ENCODE results near the gene BMPR1A.
"Not testable (repeated sequence)": the region's sequence is repeated elsewhere in the genome, so short reads cannot be mapped to it uniquely, and the experiment has no call there.

The BMPR1A gene

GRCh38 chr10:86969421-86970041, 213.1 kb downstream of the BMPR1A start:
- no peak for TF ChIP-seq POLR2A (IDR thresholded peaks at IDR 0.05; ENCODE audit: low read depth, low read length)
- FAIRE-seq (no peak), DNase-seq (ENCODE audit: insufficient read length, low spot score) (no peak)

GRCh38 chr10:86970162-86970981, 214.0 kb downstream of the BMPR1A start:
- TF ChIP-seq POLR2A (IDR thresholded peaks at IDR 0.05; ENCODE audit: low read depth, low read length): peak; percentile 83
- DNase-seq (ENCODE audit: insufficient read length, low spot score): peak; percentile 94
- FAIRE-seq: peak; percentile 66

DNA sequence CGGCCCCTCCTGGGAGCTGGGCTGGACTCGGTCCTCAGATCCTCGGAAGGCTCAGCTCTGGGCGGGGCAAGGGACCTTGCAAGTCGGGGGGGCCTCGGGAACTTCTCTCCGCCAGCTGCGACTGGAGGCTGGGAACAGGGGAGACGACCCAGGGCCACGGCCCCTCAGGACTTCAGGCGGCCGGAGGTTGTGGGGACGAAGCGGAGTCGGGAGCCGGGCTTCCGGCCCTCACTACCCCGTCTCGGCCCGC, 214.5 kb downstream of the BMPR1A start:
- peak; percentile 81 for TF ChIP-seq POLR2A (IDR thresholded peaks at IDR 0.05; ENCODE audit: low read depth, low read length)
- no peak for DNase-seq (ENCODE audit: insufficient read length, low spot score)
- FAIRE-seq: no peak

- FAIRE-seq (no peak), DNase-seq (ENCODE audit: insufficient read length, low spot score) (peak; percentile 95)
- TF ChIP-seq POLR2A (IDR thresholded peaks at IDR 0.05; ENCODE audit: low read depth, low read length): 0 out of 2 replicates have a peak, but pooled peaks have one; percentile 36
Measured at GRCh38 chr10:86971232-86971991, 215.0 kb downstream of the BMPR1A start.

DNA sequence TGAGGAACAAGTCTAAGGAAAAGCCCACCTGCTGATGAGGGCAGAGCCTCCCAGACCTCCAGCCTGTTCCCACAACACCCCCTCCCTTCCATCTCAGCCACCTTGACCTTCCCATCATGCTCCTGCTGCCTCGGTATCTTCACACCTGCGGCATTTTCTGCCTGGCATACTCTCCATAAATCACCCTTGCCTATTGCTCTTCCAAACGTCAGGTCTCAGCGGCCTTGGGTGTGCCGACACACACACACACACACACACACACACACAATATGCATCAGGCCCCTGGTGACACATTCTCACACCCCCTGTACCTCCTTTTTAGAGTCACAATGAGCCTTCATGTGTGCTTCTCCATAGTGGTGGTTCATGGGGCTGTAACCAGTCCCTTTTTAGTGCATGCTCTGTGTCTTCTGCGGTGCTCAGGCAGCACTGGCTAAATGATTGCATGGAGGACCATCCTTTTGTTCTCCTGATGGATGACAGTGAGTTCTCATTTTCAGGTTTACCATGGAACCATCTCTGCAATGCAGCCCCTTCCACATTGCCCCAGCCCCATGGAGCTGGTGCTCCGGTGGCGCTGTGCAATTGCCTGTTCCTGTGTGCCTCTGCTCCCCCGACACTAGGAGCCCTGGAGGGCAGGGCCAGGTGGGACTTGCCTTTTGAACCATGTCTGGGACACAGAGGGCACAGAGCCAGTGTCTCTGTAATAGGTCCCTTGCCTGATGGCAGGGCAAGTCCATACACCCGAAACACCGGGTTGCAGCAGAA, 216.4 kb downstream of the BMPR1A start:
- no peak for TF ChIP-seq POLR2A (IDR thresholded peaks at IDR 0.05; ENCODE audit: low read depth, low read length)
- FAIRE-seq (no peak), DNase-seq (ENCODE audit: insufficient read length, low spot score) (no peak)

DNA sequence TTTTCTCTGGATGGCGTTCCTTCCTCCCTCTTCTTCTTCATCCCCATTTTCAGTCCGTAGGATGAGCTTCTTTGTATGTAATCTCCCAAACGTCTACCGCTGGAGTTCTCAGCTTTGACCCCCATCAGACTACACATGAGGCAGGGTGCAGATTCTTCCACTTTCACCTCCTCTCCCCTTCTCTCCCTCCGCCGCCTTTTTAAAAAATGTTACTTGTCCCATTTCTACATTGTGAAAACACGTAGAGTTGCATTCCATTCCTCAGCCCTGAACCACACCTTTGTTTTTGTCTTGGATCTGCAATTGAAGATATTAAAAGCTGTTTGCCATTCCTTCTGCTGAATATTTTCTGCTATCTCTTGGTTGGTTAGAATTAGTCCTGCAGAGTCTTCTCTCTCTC, 218.1 kb downstream of the BMPR1A start:
- no peak for DNase-seq (ENCODE audit: insufficient read length, low spot score)
- TF ChIP-seq POLR2A (IDR thresholded peaks at IDR 0.05; ENCODE audit: low read depth, low read length): no peak
- no peak for FAIRE-seq

GRCh38 chr10:86976362-86977056, 220.1 kb downstream of the BMPR1A start:
- FAIRE-seq (no peak), DNase-seq (ENCODE audit: insufficient read length, low spot score) (no peak)
- TF ChIP-seq POLR2A (IDR thresholded peaks at IDR 0.05; ENCODE audit: low read depth, low read length): no peak

DNA sequence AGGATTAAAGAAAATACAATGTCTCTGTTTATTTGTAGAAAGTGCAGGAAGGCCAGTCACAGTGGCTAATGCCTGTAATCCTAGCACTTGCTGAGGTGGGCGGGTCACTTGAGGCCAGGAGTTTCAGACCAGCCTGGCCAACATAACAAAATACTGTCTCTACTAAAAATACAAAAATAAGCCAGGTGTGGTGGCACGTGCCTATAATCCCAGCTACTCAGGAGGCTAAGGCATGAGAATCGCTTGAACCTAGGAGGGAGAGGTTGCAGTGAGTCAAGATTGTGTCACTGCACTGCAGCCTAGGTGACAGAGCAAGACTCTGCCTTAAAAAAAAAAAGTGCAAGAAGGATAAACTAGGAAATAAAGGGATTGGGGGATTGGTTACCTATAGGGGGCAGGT, 222.0 kb downstream of the BMPR1A start:
- FAIRE-seq; DNase-seq (ENCODE audit: insufficient read length, low spot score): not testable (repeated sequence)

DNA sequence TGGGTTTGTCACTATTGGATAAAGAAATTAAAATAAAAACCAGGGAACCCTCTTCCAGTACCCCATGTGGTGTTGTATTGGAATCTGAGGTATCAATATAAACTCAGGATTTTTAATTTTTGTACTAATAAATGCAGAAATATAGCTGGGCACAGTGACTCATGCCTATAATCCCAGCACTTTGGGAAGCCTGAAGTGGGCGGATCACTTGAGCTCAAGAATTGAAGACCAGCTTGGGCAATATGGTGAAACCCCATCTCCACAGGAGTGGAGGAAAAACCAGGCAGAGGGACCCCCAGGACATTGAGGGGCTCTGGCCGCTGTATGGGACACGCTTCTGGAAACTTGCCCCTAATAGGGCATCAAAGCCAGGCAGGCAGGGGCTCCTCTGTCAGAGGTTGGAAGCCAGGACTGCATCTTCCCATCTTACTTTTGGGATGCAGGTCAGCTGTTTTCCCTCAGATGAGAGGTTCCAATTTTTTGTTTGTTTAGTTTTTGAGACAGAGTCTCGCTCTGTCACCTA, 222.9 kb downstream of the BMPR1A start:
- no peak for TF ChIP-seq POLR2A (IDR thresholded peaks at IDR 0.05; ENCODE audit: low read depth, low read length)
- DNase-seq (ENCODE audit: insufficient read length, low spot score): no peak
- no peak for FAIRE-seq

DNA sequence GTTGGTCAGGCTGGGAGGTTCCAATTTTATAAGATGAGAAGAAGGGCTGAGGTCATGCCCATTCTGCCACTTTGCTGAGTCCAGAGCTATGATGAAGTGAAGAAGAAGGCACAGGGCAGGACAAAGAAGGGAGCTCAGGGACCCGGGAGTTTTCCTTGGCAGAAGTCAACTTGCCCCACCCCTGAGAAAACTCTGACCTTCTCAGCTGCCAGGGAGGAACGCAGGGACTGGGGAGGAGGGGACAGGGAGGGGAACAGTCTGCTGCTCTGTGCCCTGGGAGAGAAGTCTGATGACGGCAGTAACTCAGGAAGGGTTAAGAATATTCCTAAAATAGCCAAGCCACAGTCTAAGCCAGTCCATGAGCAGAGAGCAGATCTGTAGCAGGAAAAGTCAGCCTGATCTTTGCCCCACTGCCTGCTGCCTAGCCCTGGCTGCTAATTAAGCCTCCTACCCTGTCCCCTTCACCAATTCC, 223.6 kb downstream of the BMPR1A start:
- DNase-seq (ENCODE audit: insufficient read length, low spot score) (no peak), FAIRE-seq (no peak)
- no peak for TF ChIP-seq POLR2A (IDR thresholded peaks at IDR 0.05; ENCODE audit: low read depth, low read length)

DNA sequence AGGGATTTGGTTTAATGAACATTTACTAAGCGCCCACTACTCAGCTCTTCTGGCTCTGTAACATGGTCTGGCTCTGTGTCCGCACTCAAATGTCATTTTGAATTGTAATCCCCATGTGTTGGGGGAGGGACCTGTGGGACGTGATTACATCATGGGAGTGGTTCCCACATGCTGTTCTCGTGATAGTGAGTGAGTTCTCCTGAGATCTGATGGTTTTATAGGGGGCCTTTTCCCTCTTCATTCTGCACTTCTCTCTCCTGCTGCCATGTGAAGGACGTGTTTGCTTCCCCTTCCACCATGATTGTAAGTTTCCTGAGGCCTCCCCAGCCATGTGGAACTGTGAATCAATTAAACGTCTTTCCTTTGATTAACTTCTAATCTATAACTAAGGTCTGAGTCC, 224.6 kb downstream of the BMPR1A start:
- FAIRE-seq: not testable (repeated sequence)

DNA sequence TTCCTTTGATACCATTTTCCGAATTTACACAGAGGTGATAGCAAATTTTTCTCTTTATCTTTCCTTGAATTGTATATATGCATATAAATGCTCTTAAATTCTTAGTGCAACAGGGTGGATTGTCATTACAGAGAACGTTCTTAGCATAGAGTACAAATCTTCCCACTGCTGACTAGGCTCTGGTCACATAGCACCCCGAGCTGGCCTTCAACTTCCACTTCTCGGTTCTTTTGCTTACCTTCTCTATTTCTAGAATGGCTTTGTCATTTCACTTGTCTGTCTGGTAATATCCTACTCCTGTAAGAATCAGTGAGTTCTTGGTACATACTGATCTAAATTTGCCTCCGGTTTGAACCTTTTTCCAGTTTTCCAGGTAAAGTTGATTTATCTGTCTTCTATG, 225.3 kb downstream of the BMPR1A start:
- DNase-seq (ENCODE audit: insufficient read length, low spot score) (no peak), FAIRE-seq (no peak)
- TF ChIP-seq POLR2A (IDR thresholded peaks at IDR 0.05; ENCODE audit: low read depth, low read length): no peak

More for the DNA sequence above, 224.6 kb downstream of the BMPR1A start:
- DNase-seq (ENCODE audit: insufficient read length, low spot score): not testable (repeated sequence)
